GM13977 (cell line): ENCODE results near the gene DGLUCY.
A peak's percentile ranks its signal among the peaks of the same experiment; 100 is the strongest.
"Not testable (repeated sequence)": the region's sequence is repeated elsewhere in the genome, so short reads cannot be mapped to it uniquely, and the experiment has no call there.

ENCODE experiments used
- DNase-seq: peaks from one replicate; pipeline ENCODE4 v3.0.0; 2012; ENCODE audit warnings: low spot score
- CTCF ChIP-seq: IDR thresholded peaks from 2 replicates; pipeline ENCODE4 v1.5.1; 2012; ENCODE audit warnings: mild to moderate bottlenecking, control low read depth; ENCODE audit not compliant: insufficient read depth; ENCODE audit errors: extremely low read depth, missing control alignments
- in situ Hi-C: fragments of 300-500 bp; cut with MboI; formaldehyde crosslinking; loops from one replicate; pipeline ENCODE4 v1.12.0; 2022; ENCODE audit warnings: low sequenced_read_pairs, low pct_unique_long_range_greater_than_20kb, mixed read lengths, inconsistent platforms; ENCODE audit not compliant: unreplicated experiment

DGLUCY gene

DNA sequence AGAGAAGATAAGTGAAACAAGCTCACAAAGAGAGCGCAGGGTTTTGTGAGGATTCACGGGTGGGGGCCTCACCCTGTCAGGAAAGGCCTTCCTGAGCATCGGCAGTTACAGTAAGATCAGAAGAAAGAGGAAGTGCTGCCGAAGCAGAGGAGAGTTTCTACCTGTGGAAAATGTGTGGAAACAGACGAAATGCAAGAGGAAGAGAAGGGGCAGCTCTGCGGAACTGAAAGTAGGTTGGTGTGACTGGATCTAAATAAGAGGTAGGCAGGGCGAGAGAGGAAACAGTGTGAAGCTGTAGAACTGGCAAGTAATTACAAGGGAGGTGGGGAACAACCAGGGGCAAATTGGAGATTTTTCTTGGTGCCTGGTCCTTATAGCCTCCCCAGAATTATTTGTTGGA, 128.0 kb downstream of the DGLUCY start:
- DNase-seq = peak; percentile 40
- no peak for TF ChIP-seq CTCF
- in situ Hi-C loops = no loop called here

GRCh38 chr14:91242635-91243034, 128.8 kb downstream of the DGLUCY start:
- in situ Hi-C loops = no loop called here

GRCh38 chr14:91243074-91243471, 129.2 kb downstream of the DGLUCY start:
- TF ChIP-seq CTCF = no peak
- in situ Hi-C loops = no loop called here

More at GRCh38 chr14:91242635-91243034, 128.8 kb downstream of the DGLUCY start:
- TF ChIP-seq CTCF = no peak
- no peak for DNase-seq

DNA sequence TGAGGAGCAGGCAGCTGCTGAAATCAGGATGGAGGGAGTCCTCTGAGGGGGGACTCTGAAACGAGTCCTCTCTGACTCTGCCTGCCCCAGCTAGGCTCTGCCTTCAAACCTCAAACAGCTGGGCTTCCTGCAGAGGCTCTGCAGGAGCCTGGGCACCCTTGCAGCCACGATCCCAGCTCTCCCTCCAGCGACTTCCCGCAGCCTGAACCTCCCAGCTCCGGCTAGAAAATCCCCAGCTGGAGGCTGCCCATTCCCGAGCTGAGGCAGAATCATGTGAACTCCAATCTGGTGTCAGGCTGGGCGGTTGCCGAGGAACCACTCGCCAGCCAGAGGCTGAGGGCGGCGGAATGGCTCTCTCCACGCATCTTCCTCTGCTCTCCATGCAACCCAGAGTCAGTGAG, 130.6 kb downstream of the DGLUCY start, which contains the start of gene GPR68:
Gene GPR68 (minus strand): TSS at position 204 of the 401 bp plus-strand sequence. CDS start 9,654 bp downstream, outside the sequence.
- in situ Hi-C loops = no loop called here
- TF ChIP-seq CTCF = no peak
- no peak for DNase-seq

More at GRCh38 chr14:91243074-91243471, 129.2 kb downstream of the DGLUCY start:
- no peak for DNase-seq

- in situ Hi-C loops = no loop called here
- no peak for DNase-seq
- TF ChIP-seq CTCF = no peak
Observed at GRCh38 chr14:91245029-91245428, 131.2 kb downstream of the DGLUCY start.

GRCh38 chr14:91245616-91246015, 131.7 kb downstream of the DGLUCY start:
- in situ Hi-C loops, DNase-seq: not testable (repeated sequence)

DNA sequence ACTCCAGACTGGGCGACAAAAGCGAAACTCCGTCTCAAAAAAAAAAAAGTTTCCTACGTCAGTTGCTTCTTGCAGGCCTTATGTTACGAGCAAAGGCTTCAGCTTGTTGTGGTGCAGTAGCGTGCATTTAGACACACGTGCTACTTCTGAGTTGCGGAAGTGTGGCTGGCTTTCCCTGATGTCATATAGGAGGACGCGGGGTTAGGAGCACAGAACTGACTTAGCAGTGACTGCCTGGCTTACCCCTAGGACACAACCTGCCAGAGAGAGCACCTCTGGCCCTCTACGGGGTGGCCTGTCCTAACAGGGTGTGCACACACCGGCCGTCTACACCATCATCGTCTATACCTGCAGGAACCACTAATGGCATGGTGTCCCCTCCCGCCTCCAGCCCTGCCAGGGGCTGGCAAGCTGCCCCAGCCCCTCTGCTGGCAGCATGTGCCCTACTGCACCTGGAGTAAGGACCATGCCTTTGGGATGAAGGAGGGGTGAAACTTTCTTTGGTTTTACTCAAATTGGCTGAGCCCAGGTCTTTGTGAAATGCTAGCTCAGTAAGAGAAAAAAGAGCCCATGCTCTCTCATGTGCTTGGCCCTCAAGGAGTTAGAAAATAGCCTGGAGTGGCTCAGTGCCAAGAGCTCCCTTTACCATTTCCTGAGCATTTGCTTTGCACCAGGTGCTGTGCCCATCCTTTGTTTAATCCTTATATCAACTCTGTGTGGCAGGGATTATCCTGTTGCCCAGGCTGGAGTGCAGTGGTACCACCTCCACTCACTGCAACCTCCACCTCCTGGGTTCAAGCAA, 132.4 kb downstream of the DGLUCY start:
- no peak for TF ChIP-seq CTCF
- DNase-seq = no peak
- in situ Hi-C loops = no loop called here
